A673 (cell line): ENCODE data around the gene COMMD2. TPM values are rescaled to one million over a fixed set of nuclear protein-coding genes. Genes with fewer than 3 reads are reported as not detected.

Experiments
- BruUV-seq: library from RNA; stranded (reverse); fragments of 400-500 nt; replicated peaks from 2 replicates; lab custom pipeline; 2021; lab: Mats Ljungman, UMichigan
- CTCF ChIA-PET: fragments of 300-600 bp; sonication (Branson Sonifier 250); formaldehyde crosslinking; loops from one replicate; lab custom pipeline; 2022; ENCODE audit warnings: antibody characterized with exemption; lab: Charles Lee
- POLR2A ChIA-PET: fragments of 300-600 bp; sonication (Branson Sonifier 250); formaldehyde crosslinking; loops from one replicate; lab custom pipeline; 2022; ENCODE audit warnings: antibody characterized with exemption; ENCODE audit not compliant: low non-redundant PET; lab: Charles Lee
- DNase-seq: peaks from one replicate; pipeline ENCODE4 v3.0.0-alpha.2; 2015; ENCODE audit warnings: low spot score
- H3K27ac ChIP-seq: fragments of 200-600 bp; sonication (generic); 2 replicates; pipeline ENCODE4 v1.5.1; 2016; ENCODE audit warnings: mixed run types, low read depth, mild to moderate bottlenecking, mixed read lengths, antibody characterized with exemption, low read length; ENCODE audit not compliant: poor library complexity, severe bottlenecking
- H3K27me3 ChIP-seq: fragments of 200-600 bp; sonication (generic); replicated peaks from 2 replicates; pipeline ENCODE4 v1.6.1; 2017; ENCODE audit warnings: mixed run types, low read depth, mild to moderate bottlenecking, mixed read lengths, antibody characterized with exemption, low read length; ENCODE audit not compliant: insufficient read depth, poor library complexity
- H3K36me3 ChIP-seq: fragments of 200-600 bp; sonication (generic); 2 replicates; pipeline ENCODE4 v1.6.1; 2016; ENCODE audit warnings: mixed run types, mild to moderate bottlenecking, mixed read lengths, antibody characterized with exemption, low read length; ENCODE audit not compliant: insufficient read depth, poor library complexity, severe bottlenecking
- H3K4me1 ChIP-seq: fragments of 200-600 bp; sonication (generic); 2 replicates; pipeline ENCODE4 v1.6.1; 2017; ENCODE audit warnings: mixed run types, mild to moderate bottlenecking, mixed read lengths, antibody characterized with exemption, low read length; ENCODE audit not compliant: insufficient read depth, poor library complexity, severe bottlenecking
- H3K4me3 ChIP-seq: fragments of 200-600 bp; sonication (generic); 2 replicates; pipeline ENCODE4 v1.5.1; 2016; ENCODE audit warnings: low read depth, mixed run types, mild to moderate bottlenecking, mixed read lengths, low read length; ENCODE audit not compliant: poor library complexity, severe bottlenecking
- H3K9me3 ChIP-seq: fragments of 200-600 bp; sonication (generic); 2 replicates; pipeline ENCODE4 v1.6.1; 2016; ENCODE audit warnings: mixed run types, low read depth, mild to moderate bottlenecking, mixed read lengths, antibody characterized with exemption, low read length; ENCODE audit not compliant: poor library complexity, severe bottlenecking
- CTCF ChIP-seq: fragments of 300-800, 200-600 bp; sonication (generic); conservative IDR thresholded peaks from 2 replicates; pipeline ENCODE4 v1.5.1; 2017; ENCODE audit warnings: low read depth, mild to moderate bottlenecking, antibody characterized with exemption, low read length, moderate library complexity, mixed read lengths
- EZH2 ChIP-seq: fragments of 200-600 bp; sonication (generic); IDR thresholded peaks from 2 replicates; pipeline ENCODE4 v1.6.1; 2017; ENCODE audit warnings: borderline replicate concordance, low read depth, mild to moderate bottlenecking, mixed read lengths, antibody characterized with exemption, low read length; ENCODE audit not compliant: poor library complexity, severe bottlenecking
- intact Hi-C: fragments of 100-400 bp; cut with micrococcal nuclease; formaldehyde crosslinking; loops from one replicate; pipeline ENCODE4 v1.10.0; 2022; ENCODE audit not compliant: unreplicated experiment
- total RNA-seq: library from RNA; stranded (reverse); gene quantifications from 2 replicates; pipeline ENCODE4 v1.2.3, GENCODE V29; 2021

Gene COMMD2
- total RNA-seq, 1 experiment from 2014 or later = 51.6 TPM

DNA sequence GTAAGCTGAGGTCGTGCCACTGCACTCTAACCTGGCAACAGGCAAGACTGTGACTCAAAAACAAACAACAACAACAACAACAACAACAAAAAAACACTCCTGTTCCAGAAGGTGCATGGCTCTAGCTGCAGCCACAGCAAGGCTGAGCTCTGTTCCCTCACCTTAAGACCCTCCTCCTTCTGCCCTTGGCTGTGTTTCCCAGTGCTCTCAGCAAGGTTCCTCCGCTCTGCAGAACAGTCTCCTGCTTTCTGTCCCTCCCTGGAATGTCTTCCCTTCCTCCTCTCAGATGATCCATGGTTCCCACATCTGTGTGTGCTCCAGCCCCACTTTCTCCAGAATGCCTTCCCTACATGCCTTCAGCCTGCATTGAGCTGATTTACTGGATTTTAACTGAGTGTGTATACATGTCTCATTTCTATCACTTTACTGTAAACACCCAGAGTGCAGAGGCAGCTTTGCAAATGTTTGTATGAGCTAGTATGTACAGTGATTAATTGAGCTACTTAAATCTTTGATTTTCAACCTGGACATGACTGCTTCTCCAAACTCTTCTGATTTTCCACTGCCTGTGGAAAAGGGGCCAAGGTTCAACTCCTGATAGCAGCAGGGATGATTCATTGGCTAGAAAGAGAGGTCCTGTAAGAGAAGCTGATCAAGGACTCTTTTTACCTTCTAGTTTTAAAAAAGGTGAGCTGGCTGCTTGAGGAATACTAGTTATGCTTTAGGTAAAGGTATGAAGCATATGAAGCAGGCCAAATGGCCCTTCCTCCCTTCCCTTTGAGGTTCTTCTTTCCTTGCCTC, 25.3 kb upstream of the COMMD2 start:
- ChIA-PET POLR2A (no interaction called here), CTCF (no interaction called here)

DNA sequence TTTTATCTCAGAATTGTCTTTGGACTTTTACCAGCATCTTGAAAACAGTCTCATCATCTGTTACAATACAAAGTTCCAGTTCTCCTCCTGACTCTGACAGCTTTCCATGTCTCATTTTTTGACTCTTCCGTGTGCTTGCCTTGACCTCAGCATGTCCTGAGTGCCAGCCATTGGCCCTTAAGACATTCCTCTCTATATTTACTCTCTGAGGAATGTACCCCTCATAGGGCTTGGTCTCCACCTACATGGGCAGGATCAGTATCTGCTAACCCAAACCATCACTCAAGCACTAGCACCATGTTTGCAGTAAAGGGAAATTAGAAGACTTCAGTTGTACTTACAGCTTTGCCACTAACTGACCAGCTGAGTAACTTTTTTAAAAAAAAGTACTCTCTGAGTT, 23.9 kb upstream of the COMMD2 start:
- intact Hi-C loops = no loop called here

More for the DNA sequence above, 25.3 kb upstream of the COMMD2 start:
- Histone ChIP-seq H3K27ac (no peak overlapping the region), H3K4me1 (no peaks in the 10 kb centered on the region), H3K9me3 (no peaks in the 10 kb centered on the region), H3K36me3 (no peaks in the 10 kb centered on the region), H3K27me3 (no peaks in the 10 kb centered on the region), H3K4me3 (no peak overlapping the region)
- intact Hi-C loops = no loop called here
- no peak for TF ChIP-seq EZH2
- no peak for TF ChIP-seq CTCF
- BruUV-seq = no TSS peak
- no peak for DNase-seq

GRCh38 chr3:149772861-149773260, 20.6 kb upstream of the COMMD2 start:
- no TSS peak for BruUV-seq
- H3K4me3 ChIP-seq = no peak overlapping the region
- CTCF ChIA-PET = no interaction called here
- H3K9me3 ChIP-seq = no peaks in the 10 kb centered on the region
- POLR2A ChIA-PET = no interaction called here
- no peak for DNase-seq
- H3K36me3 ChIP-seq = no peaks in the 10 kb centered on the region
- no peaks in the 10 kb centered on the region for H3K27me3 ChIP-seq
- intact Hi-C loops = no loop called here
- TF ChIP-seq EZH2 (no peak), CTCF (no peak)
- no peak overlapping the region for H3K27ac ChIP-seq
- no peaks in the 10 kb centered on the region for H3K4me1 ChIP-seq

More for the DNA sequence above, 23.9 kb upstream of the COMMD2 start:
- no TSS peak for BruUV-seq
- DNase-seq = no peak
- H3K27me3 ChIP-seq = no peaks in the 10 kb centered on the region
- CTCF ChIA-PET = interaction anchor here (0.6 kb wide), 1 partner anchor 23 kb away, joined by 3 read pairs; no protein-coding TSS in a partner anchor
- POLR2A ChIA-PET = no interaction called here
- no peaks in the 10 kb centered on the region for H3K9me3 ChIP-seq
- no peaks in the 10 kb centered on the region for H3K4me1 ChIP-seq
- TF ChIP-seq EZH2 = no peak
- TF ChIP-seq CTCF = no peak
- H3K36me3 ChIP-seq = no peaks in the 10 kb centered on the region
- H3K27ac ChIP-seq = no peak overlapping the region
- no peak overlapping the region for H3K4me3 ChIP-seq
